K562 (cell line): ENCODE data around the gene SPATA25. TPM values are rescaled to one million over a fixed set of nuclear protein-coding genes. Genes with fewer than 3 reads are reported as not detected.

Experiments used
- ATAC-seq: fragments of 200-7000 bp; cut with Tn5 transposase; 3 replicates; pipeline ENCODE4 v1.9.1; 2020; ENCODE audit warnings: moderate library complexity
- BruUV-seq: library from RNA; stranded (reverse); fragments of 400-500 nt; replicated peaks from 2 replicates; lab custom pipeline; 2021; lab: Mats Ljungman, UMichigan
- CTCF ChIA-PET: fragments of 300-600 bp; formaldehyde crosslinking; extraction: SDS; loops from one replicate; lab custom pipeline; 2021; ENCODE audit warnings: low intra/inter-chr PET ratio; lab: Yijun Ruan, JAX
- POLR2A ChIA-PET: fragments of 300-600, 350-650 bp; sonication (Branson Sonifier 250); formaldehyde crosslinking; extraction: SDS; loops from one replicate; lab custom pipeline; 2021; ENCODE audit warnings: antibody characterized with exemption, inconsistent platforms; lab: Yijun Ruan, JAX
- DNase-seq, 4 experiments: peaks; one replicate each; pipeline versions ENCODE4 v3.0.0 to v3.0.0-alpha.2; 2011 to 2018; ENCODE audit warnings: low spot score in 3 of 4, mixed read lengths in 3 of 4; ENCODE audit errors: extremely low read depth in 1 of 4
- FAIRE-seq: peaks from 2 replicates; lab custom pipeline; 2011; peaks lifted over from hg19 to GRCh38; lab: Jason Lieb, UNC
- H2AFZ ChIP-seq: 2 replicates; pipeline ENCODE4 v1.6.0; 2011; ENCODE audit warnings: low read depth, low read length, control low read depth, inconsistent platforms
- H3K27ac ChIP-seq: fragments of 200-600 bp; 3 replicates; pipeline ENCODE4 v1.8.0; 2011; ENCODE audit warnings: low read depth, mild to moderate bottlenecking, control low read depth, inconsistent platforms, low read length, moderate library complexity, mixed read lengths; ENCODE audit errors: extremely low read depth
- H3K27me3 ChIP-seq, 2 experiments: fragments of 300-600 bp in 1 of 2; 2 replicates in 1 of 2; 3 replicates in 1 of 2; pipeline versions ENCODE4 v1.6.0 to v1.8.0; 2011; ENCODE audit warnings: inconsistent platforms in 2 of 2, low read length in 2 of 2, mild to moderate bottlenecking in 1 of 2, mixed read lengths in 1 of 2, moderate library complexity in 1 of 2; ENCODE audit not compliant: control insufficient read depth in 2 of 2, insufficient read depth in 2 of 2
- H3K36me3 ChIP-seq: fragments of 300-600 bp; 3 replicates; pipeline ENCODE4 v1.8.0; 2011; ENCODE audit warnings: mild to moderate bottlenecking, low read length, inconsistent platforms; ENCODE audit not compliant: control insufficient read depth, insufficient read depth
- H3K4me1 ChIP-seq, 2 experiments: fragments of 200-600 bp in 1 of 2; replicated peaks in 1 of 2; 2 replicates in 1 of 2; 3 replicates in 1 of 2; pipeline versions ENCODE4 v1.5.1 to v1.8.0; 2011; ENCODE audit warnings: inconsistent platforms in 2 of 2, low read length in 2 of 2, mild to moderate bottlenecking in 1 of 2, mixed read lengths in 1 of 2, moderate library complexity in 1 of 2; ENCODE audit not compliant: control insufficient read depth in 2 of 2, insufficient read depth in 2 of 2
- H3K4me2 ChIP-seq: 2 replicates; pipeline ENCODE4 v1.6.1; 2011; ENCODE audit warnings: low read length, control low read depth, inconsistent platforms, mixed read lengths; ENCODE audit not compliant: insufficient read depth
- H3K4me3 ChIP-seq: fragments of 200-600 bp; sonication (generic), shearing (Covaris generic); 2 replicates; pipeline ENCODE4 v1.5.1; 2016; ENCODE audit warnings: control low read depth, inconsistent platforms
- H3K79me2 ChIP-seq: fragments of 200-600 bp; 3 replicates; pipeline ENCODE4 v1.8.0; 2011; ENCODE audit warnings: low read length, inconsistent platforms; ENCODE audit not compliant: control insufficient read depth, insufficient read depth
- H3K9ac ChIP-seq, 2 experiments: 2 replicates each; pipeline versions ENCODE4 v1.6.0 to v1.6.1; 2011; ENCODE audit warnings: low read depth in 2 of 2, low read length in 2 of 2, control low read depth in 1 of 2, inconsistent platforms in 1 of 2, mild to moderate bottlenecking in 1 of 2, mixed read lengths in 1 of 2; ENCODE audit not compliant: insufficient read depth in 1 of 2
- H3K9me1 ChIP-seq: one replicate; pipeline ENCODE4 v1.6.0; 2011; ENCODE audit warnings: inconsistent platforms, mild to moderate bottlenecking, low read length, moderate library complexity; ENCODE audit not compliant: control insufficient read depth, insufficient read depth
- H3K9me3 ChIP-seq: replicated peaks from 2 replicates; pipeline ENCODE4 v1.5.1; 2011; ENCODE audit warnings: low read depth, low read length, inconsistent platforms; ENCODE audit not compliant: control insufficient read depth, insufficient read depth
- H4K20me1 ChIP-seq: replicated peaks from 2 replicates; pipeline ENCODE4 v1.6.1; 2011; ENCODE audit warnings: low read length, inconsistent platforms, mixed read lengths; ENCODE audit not compliant: control insufficient read depth, insufficient read depth
- C11orf30 ChIP-seq: fragments of 450-650 bp; IDR thresholded peaks from 2 replicates; pipeline ENCODE4 v1.6.1; 2016; ENCODE audit warnings: low read depth, mild to moderate bottlenecking
- MAFF ChIP-seq: IDR thresholded peaks from 2 replicates; pipeline ENCODE4 v1.6.1; 2012; ENCODE audit warnings: low read length, improper control_type of control experiment
- MAFG ChIP-seq: fragments of 450-650 bp; conservative IDR thresholded peaks from 2 replicates; pipeline ENCODE4 v1.6.1; 2016; ENCODE audit warnings: missing genetic modification characterization, missing compliant biosample characterization
- MAFK ChIP-seq: IDR thresholded peaks from 2 replicates; pipeline ENCODE4 v1.6.1; 2011; ENCODE audit warnings: low read length, improper control_type of control experiment
- TEAD2 ChIP-seq: fragments of 450-650 bp; IDR thresholded peaks from 2 replicates; pipeline ENCODE4 v1.6.1; 2016; ENCODE audit warnings: missing genetic modification characterization, control low read depth, missing compliant biosample characterization
- ZNF316 ChIP-seq: fragments of 450-650 bp; IDR thresholded peaks from 2 replicates; pipeline ENCODE4 v1.6.1; 2016
- ZNF57 ChIP-seq: fragments of 450-650 bp; formaldehyde crosslinking; IDR thresholded peaks from 2 replicates; pipeline ENCODE4 v1.4.0; 2020; ENCODE audit warnings: mild to moderate bottlenecking, moderate library complexity
- WGBS: fragments of 100-300 bp; shearing (Covaris generic); methylation state at CpG from one replicate; pipeline ENCODE4 v1.1.6; 2016; ENCODE audit warnings: low coverage, mixed read lengths; ENCODE audit not compliant: insufficient coverage; ENCODE audit errors: missing lambda C conversion rate; 5-methylcytosine and 5-hydroxymethylcytosine counted together
- in situ Hi-C: fragments of 300-500 bp; cut with MboI; formaldehyde crosslinking; loops from 4 replicates; pipeline ENCODE4 v1.15.0; 2018; ENCODE audit warnings: inconsistent platforms, mixed read lengths
- intact Hi-C: fragments of 100-400 bp; cut with micrococcal nuclease; formaldehyde crosslinking; loops from 2 replicates; pipeline ENCODE4 v1.14.2; 2022
- polyA plus RNA-seq, 8 experiments: library from polyadenylated mRNA; depleted of rRNA in 4 of 8; stranded (reverse) in 5 of 8; unstranded in 3 of 8; fragments of >200 nt; fragmentation: Nextera tagmentation in 2 of 8; fragmentation: Illumina TruSeq in 1 of 8; extraction: Ambion mirVana in 2 of 8; extraction: Trizol in 1 of 8; gene quantifications; 2 replicates each; pipeline versions ENCODE4 v1.2.1 to v1.2.3, GENCODE V29; 2011 to 2014; ENCODE audit warnings: inconsistent platforms in 1 of 8, missing spikeins in 1 of 8
- total RNA-seq, 7 experiments: library from RNA; depleted of rRNA in 6 of 7; stranded (reverse); fragments of >200 nt in 6 of 7; fragmentation: Illumina TruSeq in 2 of 7; extraction: Trizol in 2 of 7; gene quantifications; 2 replicates each; pipeline versions ENCODE4 v1.2.1 to v1.2.3, GENCODE V29; 2011 to 2021; ENCODE audit warnings: low replicate concordance in 1 of 7

Gene SPATA25
- total and polyA plus RNA-seq, 9 of the 15 experiments (the other 6 are each of a cell fraction or from before 2014, with no cell fraction given): 0.21 to 0.95 (median 0.53) TPM; not detected in 3

GRCh38 chr20:45924391-45925261 lies 37.2 kb upstream of the SPATA25 start:
- peak; percentile 81 for TF ChIP-seq ZNF316
- peak; percentile 43; the same call in 1 of the 2 replicates for TF ChIP-seq MAFF
- TF ChIP-seq MAFK: peak; percentile 56; the same call in 1 of the 2 replicates
- peak; percentile 87 for TF ChIP-seq C11orf30
- peak; percentile 87 for TF ChIP-seq MAFG (tag)
- no peak for TF ChIP-seq TEAD2 (tag)
- no peak for TF ChIP-seq ZNF57
- Histone ChIP-seq H3K36me3 (no peaks in the 10 kb centered on the region), H3K79me2 (no peaks in the 10 kb centered on the region), H3K4me3 (no peak overlapping the region), H4K20me1 (peaks cover 3% of the 10 kb centered on the region; the same call in 1 of the 2 replicates), H3K9me3 (no peaks in the 10 kb centered on the region), H3K9ac (peak overlapping the region in 1 of 2 experiments; percentile 56; a peak in 2 of 4 replicates), H3K4me2 (no peak overlapping the region), H3K4me1 (peaks cover 6 to 10% of the 10 kb centered on the region in 2 experiments; a peak in 4 of 5 replicates), H3K9me1 (no peaks in the 10 kb centered on the region), H3K27ac (no peak overlapping the region), H3K27me3 (no peaks in the 10 kb centered on the region; a peak in 1 of 5 replicates), H2AFZ (no peak overlapping the region)
- 47% methylated on average over 21 of the region's 21 CpGs for WGBS
- POLR2A ChIA-PET: interaction anchor here (0.6 to 8.0 kb wide), 4 partner anchors 8 to 24 kb away, joined by 3 to 91 read pairs (median 4); partner anchors contain the start of gene PCIF1
- ATAC-seq: no peak
- CTCF ChIA-PET: no interaction called here
- intact Hi-C loops: no loop called here
- in situ Hi-C loops: no loop called here
- FAIRE-seq: no peak
- DNase-seq: no peak
- no TSS peak for BruUV-seq
